ENCODE data around the gene C2.
"Not testable (repeated sequence)": the region's sequence is repeated elsewhere in the genome, so short reads cannot be mapped to it uniquely, and the experiment has no call there.

C2 gene

DNA sequence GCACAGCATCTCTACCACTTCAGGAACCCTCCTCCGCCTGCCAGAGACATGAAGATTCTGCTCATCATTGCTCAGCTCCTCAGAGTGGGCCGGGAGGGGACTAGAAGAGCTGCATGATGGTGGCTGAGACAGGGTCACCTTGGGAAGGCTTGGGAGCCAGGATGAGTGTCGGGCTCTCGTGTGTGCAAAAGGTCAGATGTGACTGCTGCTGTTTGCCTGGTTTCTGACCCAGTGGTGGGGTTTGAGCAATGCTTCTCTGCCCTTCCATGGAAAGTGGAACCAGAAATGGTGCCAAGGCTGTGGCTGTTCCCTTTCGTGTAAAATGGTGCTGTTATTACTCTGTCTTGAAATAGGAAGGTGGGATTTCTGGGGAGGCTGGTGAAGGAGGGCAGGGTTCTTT is 53.5 kb downstream of the C2 start:
- not testable (repeated sequence) for DNase-seq

GRCh38 chr6:31981744-31982143 is 54.2 kb downstream of the C2 start, which contains the start of gene C4A:
Gene C4A, plus strand, starts transcription at chr6:31982057. Its CDS starts 51 bp downstream, at chr6:31982108.
- not testable (repeated sequence) for DNase-seq

DNA sequence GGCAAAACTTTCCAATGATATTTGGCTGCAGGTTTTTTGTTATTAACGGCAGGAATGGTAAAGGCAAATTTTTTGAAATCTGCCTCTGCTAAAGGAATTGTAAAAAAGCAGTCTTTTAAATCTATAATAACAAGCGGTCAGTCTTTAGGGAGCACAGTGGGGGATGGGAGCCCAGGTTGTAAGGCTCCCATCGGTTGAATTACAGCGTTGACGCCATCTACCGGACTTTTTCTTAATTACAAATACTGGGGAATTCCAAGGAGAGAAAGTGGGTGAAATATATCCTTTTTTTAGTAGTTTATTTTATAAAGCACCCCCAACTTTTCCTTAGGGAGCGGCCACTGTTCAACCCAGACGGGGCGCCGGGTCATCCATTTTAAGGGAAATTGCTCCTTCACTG is 61.8 kb downstream of the C2 start:
- DNase-seq, result not testable (repeated sequence)

DNA sequence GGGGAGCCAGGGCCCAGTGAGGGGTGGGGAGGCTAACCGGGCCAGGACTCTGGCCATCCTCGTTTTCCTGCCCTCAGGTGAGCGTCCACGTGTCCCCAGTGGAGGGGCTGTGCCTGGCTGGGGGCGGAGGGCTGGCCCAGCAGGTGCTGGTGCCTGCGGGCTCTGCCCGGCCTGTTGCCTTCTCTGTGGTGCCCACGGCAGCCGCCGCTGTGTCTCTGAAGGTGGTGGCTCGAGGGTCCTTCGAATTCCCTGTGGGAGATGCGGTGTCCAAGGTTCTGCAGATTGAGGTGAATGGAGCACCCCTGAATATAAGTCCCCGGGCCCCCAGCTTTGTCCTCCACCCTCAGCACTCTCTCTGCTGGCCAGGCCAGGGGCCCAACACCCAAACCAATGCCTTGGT is 66.9 kb downstream of the C2 start:
- not testable (repeated sequence) for DNase-seq
